ENCODE data around the gene BICDL2. TPM values are rescaled to one million over a fixed set of nuclear protein-coding genes. Genes with fewer than 3 reads are reported as not detected.

Gene BICDL2
- total RNA-seq, 2 donors from 2014 or later = 132 to 357 TPM

GRCh38 chr16:2981899-2982250 is 54.9 kb downstream of the BICDL2 start:
- Histone ChIP-seq H3K9me3 (no peaks in the 10 kb centered on the region), H3K4me3 (no peak overlapping the region), H3K36me3 (replicated peaks in 1 of 2; ENCODE audit: insufficient read depth in 1 of 2, low read depth in 2 of 2) (no peaks in the 10 kb centered on the region), H3K4me1 (peaks cover 62% of the 10 kb centered on the region), H3K27ac (no peak overlapping the region), H3K27me3 (no peaks in the 10 kb centered on the region)
- ATAC-seq = no peak
- no peak for DNase-seq
- 71 to 76% methylated on average over 4 of the region's 4 CpGs for WGBS, 2 donors
- intact Hi-C loops (cut with DNase I) = no loop called here
- TF ChIP-seq CTCF (IDR thresholded peaks at IDR 0.05) = no peak
- no peak for TF ChIP-seq POLR2A (IDR thresholded peaks at IDR 0.05)

- peak overlapping the region in 2 of 4 donors; percentile 80 to 88 for H3K27ac ChIP-seq
- WGBS, 2 donors = 61 to 62% methylated on average over 28 to 33 of the region's 33 CpGs
- TF ChIP-seq POLR2A (IDR thresholded peaks at IDR 0.05) = no peak
- no peak for TF ChIP-seq CTCF (IDR thresholded peaks at IDR 0.05)
Measured at GRCh38 chr16:2981177-2981898, 55.4 kb downstream of the BICDL2 start.

GRCh38 chr16:2980227-2981176 is 56.2 kb downstream of the BICDL2 start, which contains the start of gene PKMYT1:
PKMYT1 (minus strand) TSS chr16:2980446; CDS start chr16:2979657, 789 bp downstream.
- H3K36me3 ChIP-seq (replicated peaks in 1 of 2; ENCODE audit: insufficient read depth in 1 of 2, low read depth in 2 of 2) = no peaks in the 10 kb centered on the region
- 7 to 27% methylated on average over 19 to 87 of the region's 91 CpGs for WGBS, 2 donors
- DNase-seq (peak; percentile 91 to 94 (median 92)), ATAC-seq (peak; percentile 89)
- TF ChIP-seq CTCF (IDR thresholded peaks at IDR 0.05) (no peak), POLR2A (IDR thresholded peaks at IDR 0.05) (peak; percentile 95 to 97 (median 95))
- no peaks in the 10 kb centered on the region for H3K9me3 ChIP-seq
- peaks cover 60% of the 10 kb centered on the region for H3K4me1 ChIP-seq
- H3K27me3 ChIP-seq = no peaks in the 10 kb centered on the region
- peak within 1 kb of the TSS; percentile 15 to 64 for H3K4me3 ChIP-seq
- peak within 1 kb of the TSS; percentile 79 to 88 (median 83) for H3K27ac ChIP-seq
- intact Hi-C loops (cut with DNase I) = no loop called here

More at GRCh38 chr16:2981177-2981898, 55.4 kb downstream of the BICDL2 start:
- Histone ChIP-seq H3K36me3 (replicated peaks in 1 of 2; ENCODE audit: insufficient read depth in 1 of 2, low read depth in 2 of 2) (no peaks in the 10 kb centered on the region), H3K4me1 (peaks cover 62% of the 10 kb centered on the region), H3K9me3 (no peaks in the 10 kb centered on the region), H3K27me3 (no peaks in the 10 kb centered on the region), H3K4me3 (no peak overlapping the region)
- ATAC-seq (no peak), DNase-seq (no peak)
- intact Hi-C loops (cut with DNase I) = no loop called here

GRCh38 chr16:2979669-2980226 is 57.0 kb downstream of the BICDL2 start:
- Histone ChIP-seq H3K27ac (no peak overlapping the region), H3K27me3 (no peaks in the 10 kb centered on the region), H3K4me3 (peak overlapping the region in 1 of 2 donors; percentile 15), H3K36me3 (replicated peaks in 1 of 2; ENCODE audit: insufficient read depth in 1 of 2, low read depth in 2 of 2) (no peaks in the 10 kb centered on the region), H3K9me3 (no peaks in the 10 kb centered on the region), H3K4me1 (peaks cover 53% of the 10 kb centered on the region)
- TF ChIP-seq POLR2A (IDR thresholded peaks at IDR 0.05) (no peak), CTCF (IDR thresholded peaks at IDR 0.05) (no peak)
- DNase-seq (no peak), ATAC-seq (no peak)
- intact Hi-C loops (cut with DNase I) = no loop called here
- WGBS, 2 donors = 7 to 11% methylated on average over 20 to 42 of the region's 43 CpGs

Small RNA genes lying within 50 kb of the gene (small RNA-seq; reads per million reads assigned to genes)
- gene LINC00514 (not detected), gene RNU1-22P (not detected)

Other genes with a start within 250 kb of the BICDL2 start
- gene PRSS33, start 249.4 kb downstream of the BICDL2 start, total RNA-seq = not detected
- gene PRSS41, start 238.5 kb downstream of the BICDL2 start, total RNA-seq = not detected
- gene PRSS21, start 219.7 kb downstream of the BICDL2 start, total RNA-seq = 1 to 10 TPM in 1 of 2 donors, under 1 TPM in 1; 0.66 to 1.6 TPM
- gene ZG16B, start 206.6 kb downstream of the BICDL2 start, total RNA-seq = not detected
- gene PRSS22, start 178.8 kb downstream of the BICDL2 start, total RNA-seq = 10 to 100 TPM in 1 of 2 donors, 1 to 10 TPM in 1; 3.6 to 19.4 TPM
- 10 to 100 TPM; 23.6 to 49.1 TPM for gene FLYWCH2, start 153.7 kb downstream of the BICDL2 start, total RNA-seq
- gene FLYWCH1, start 125.0 kb downstream of the BICDL2 start, total RNA-seq = 10 to 100 TPM; 24.6 to 53.7 TPM
- gene KREMEN2, start 72.7 kb downstream of the BICDL2 start, total RNA-seq = 1 to 10 TPM in 1 of 2 donors, not detected in 1; 6.3 TPM
- gene PAQR4, start 67.6 kb downstream of the BICDL2 start, total RNA-seq = 10 to 100 TPM in 1 of 2 donors, 1 to 10 TPM in 1; 8.8 to 13.2 TPM
- gene PKMYT1, start 56.5 kb downstream of the BICDL2 start, total RNA-seq = under 1 TPM in 1 of 2 donors, not detected in 1; 0.26 TPM
- gene CLDN9, start 24.0 kb downstream of the BICDL2 start, total RNA-seq = 10 to 100 TPM in 1 of 2 donors, 1 to 10 TPM in 1; 4.7 to 11.2 TPM
- gene CLDN6, start 18.8 kb downstream of the BICDL2 start, total RNA-seq = under 1 TPM; 0.33 to 0.78 TPM
- gene TNFRSF12A, start 16.6 kb downstream of the BICDL2 start, total RNA-seq = 100 to 1,000 TPM; 132 to 229 TPM
- 10 to 100 TPM in 1 of 2 donors, 1 to 10 TPM in 1; 6.9 to 15.3 TPM for gene HCFC1R1, start 13.0 kb downstream of the BICDL2 start, total RNA-seq
- 10 to 100 TPM; 11.7 to 21.8 TPM for gene THOC6, start 12.9 kb downstream of the BICDL2 start, total RNA-seq
- under 1 TPM; under 0.01 to 0.99 TPM for gene MMP25, start 9.6 kb upstream of the BICDL2 start, total RNA-seq
- gene IL32, start 28.7 kb upstream of the BICDL2 start, total RNA-seq = 100 to 1,000 TPM; 184 to 238 TPM
- not detected for gene ZSCAN10, start 62.4 kb upstream of the BICDL2 start, total RNA-seq
- gene ZNF205, start 75.6 kb upstream of the BICDL2 start, total RNA-seq = 10 to 100 TPM; 14.2 to 20.0 TPM
- gene ZNF213, start 98.1 kb upstream of the BICDL2 start, total RNA-seq = 10 to 100 TPM; 12.5 to 21.4 TPM
- not detected for gene OR1F1, start 151.3 kb upstream of the BICDL2 start, total RNA-seq
- 1 to 10 TPM; 2.0 to 7.0 TPM for gene ZNF200, start 198.2 kb upstream of the BICDL2 start, total RNA-seq
- gene MEFV, start 219.7 kb upstream of the BICDL2 start, total RNA-seq = under 1 TPM; 0.78 to 0.99 TPM
- 10 to 100 TPM; 19.8 to 31.1 TPM for gene ZNF263, start 246.5 kb upstream of the BICDL2 start, total RNA-seq

All from body of pancreas (tissue), 4 donors.